DMS153 treated with DMSO at 0.1 percent for 48 hours (cell line): ENCODE measurements around the gene VEGFC.

ENCODE experiments used
- DNase-seq: peaks from one replicate; lab custom pipeline; 2025; ENCODE audit not compliant: unreplicated experiment; lab: John Stamatoyannopoulos, UW

Gene VEGFC

GRCh38 chr4:176708771-176709311 lies 83.9 kb downstream of the VEGFC start:
- DNase-seq: no peak

DNA sequence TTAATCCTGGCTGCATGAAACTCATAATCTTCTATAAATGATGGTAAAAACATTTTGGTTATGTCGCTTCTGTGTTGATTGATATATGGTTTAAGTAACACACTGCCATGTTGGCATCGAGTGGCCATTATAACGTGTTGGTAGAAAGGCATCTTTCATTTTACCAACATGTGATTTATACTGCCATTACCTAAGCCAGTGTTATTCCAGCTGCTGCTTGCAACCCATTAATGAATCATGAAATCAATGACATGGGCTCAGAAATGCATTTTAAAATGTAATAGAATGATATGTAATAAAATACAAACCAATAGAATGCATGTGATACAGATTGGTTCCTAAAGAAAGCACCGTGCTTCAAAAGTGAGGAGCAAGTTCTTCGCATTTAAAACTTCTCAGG lies 102.0 kb downstream of the VEGFC start:
- no peak for DNase-seq

- no peak for DNase-seq
Measured at GRCh38 chr4:176680668-176681180, 112.0 kb downstream of the VEGFC start.

- DNase-seq: no peak
Measured at GRCh38 chr4:176676901-176677300, 115.8 kb downstream of the VEGFC start.

GRCh38 chr4:176675810-176676209 lies 116.9 kb downstream of the VEGFC start:
- DNase-seq: no peak

- DNase-seq: no peak
Measured at GRCh38 chr4:176671532-176671931, 121.2 kb downstream of the VEGFC start.

DNA sequence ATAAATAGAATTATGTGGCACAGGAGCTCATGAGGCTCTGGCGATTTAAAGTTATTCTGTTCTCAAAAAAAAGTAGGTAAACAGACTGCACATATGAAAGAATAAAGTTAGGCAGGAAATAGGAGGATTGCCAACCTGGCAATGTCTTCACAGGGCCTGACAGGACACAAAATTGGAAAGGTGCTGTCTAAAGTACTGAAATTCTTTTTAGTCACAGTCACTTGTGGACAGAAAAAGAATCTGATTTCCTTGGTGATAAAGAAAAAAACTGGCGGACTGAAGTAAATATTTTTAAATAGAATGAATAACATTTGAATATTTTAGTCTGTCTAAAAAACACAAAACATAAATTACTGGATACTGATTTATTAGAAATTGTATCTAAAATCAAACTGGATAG lies 124.4 kb downstream of the VEGFC start:
- no peak for DNase-seq

DNA sequence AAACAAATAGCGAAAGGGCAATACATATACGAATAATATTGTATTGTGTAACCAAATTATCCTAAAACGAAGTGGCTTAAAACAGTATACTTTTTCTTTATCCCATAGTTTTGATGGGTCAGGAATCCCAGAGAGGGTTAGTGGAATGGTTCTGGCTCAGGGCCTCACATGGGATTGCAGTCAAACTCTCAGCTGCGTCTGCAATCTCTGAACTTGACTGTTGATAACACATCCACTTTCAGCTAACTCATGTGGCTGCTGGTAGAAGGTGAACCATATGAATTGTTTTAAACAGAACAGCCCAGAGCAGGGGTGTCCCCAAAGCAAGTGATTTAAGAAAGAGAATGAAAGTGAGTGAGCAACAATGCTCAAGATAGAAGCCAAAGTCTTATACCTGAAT lies 127.8 kb downstream of the VEGFC start:
- no peak for DNase-seq

- no peak for DNase-seq
Measured at GRCh38 chr4:176660561-176660960, 132.2 kb downstream of the VEGFC start.

- no peak for DNase-seq
Measured at GRCh38 chr4:176656108-176656507, 136.6 kb downstream of the VEGFC start.

DNA sequence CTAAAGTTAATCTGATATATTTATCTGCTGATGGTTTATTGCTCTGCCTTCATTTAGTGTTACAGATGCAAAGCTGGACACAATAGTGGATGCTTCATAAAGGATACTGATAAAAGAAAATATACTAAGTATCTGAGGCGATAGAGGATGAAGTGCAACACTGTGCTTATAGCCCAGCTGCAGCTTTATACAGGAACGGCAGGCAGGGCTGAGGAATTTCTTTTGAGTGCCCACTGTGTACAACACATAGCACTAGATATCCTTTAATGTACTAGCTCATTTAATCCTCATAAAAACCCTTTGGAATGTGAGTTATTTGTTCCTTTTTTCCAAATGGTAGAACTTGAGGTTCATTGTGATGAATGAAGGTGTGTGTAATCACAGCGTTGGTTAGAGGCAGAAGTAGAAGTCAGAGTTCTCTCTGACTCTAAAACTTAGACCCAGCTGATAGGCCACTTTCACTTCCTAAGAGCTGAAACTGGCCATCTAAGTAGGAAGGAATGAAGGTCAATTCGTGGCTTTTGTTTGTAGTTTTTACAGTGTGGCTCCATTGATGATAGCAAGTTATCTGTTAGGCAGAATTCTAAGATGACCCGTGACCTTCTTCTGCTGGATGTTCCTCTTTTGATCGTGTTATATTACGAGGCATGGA lies 138.0 kb downstream of the VEGFC start:
- DNase-seq: no peak

DNA sequence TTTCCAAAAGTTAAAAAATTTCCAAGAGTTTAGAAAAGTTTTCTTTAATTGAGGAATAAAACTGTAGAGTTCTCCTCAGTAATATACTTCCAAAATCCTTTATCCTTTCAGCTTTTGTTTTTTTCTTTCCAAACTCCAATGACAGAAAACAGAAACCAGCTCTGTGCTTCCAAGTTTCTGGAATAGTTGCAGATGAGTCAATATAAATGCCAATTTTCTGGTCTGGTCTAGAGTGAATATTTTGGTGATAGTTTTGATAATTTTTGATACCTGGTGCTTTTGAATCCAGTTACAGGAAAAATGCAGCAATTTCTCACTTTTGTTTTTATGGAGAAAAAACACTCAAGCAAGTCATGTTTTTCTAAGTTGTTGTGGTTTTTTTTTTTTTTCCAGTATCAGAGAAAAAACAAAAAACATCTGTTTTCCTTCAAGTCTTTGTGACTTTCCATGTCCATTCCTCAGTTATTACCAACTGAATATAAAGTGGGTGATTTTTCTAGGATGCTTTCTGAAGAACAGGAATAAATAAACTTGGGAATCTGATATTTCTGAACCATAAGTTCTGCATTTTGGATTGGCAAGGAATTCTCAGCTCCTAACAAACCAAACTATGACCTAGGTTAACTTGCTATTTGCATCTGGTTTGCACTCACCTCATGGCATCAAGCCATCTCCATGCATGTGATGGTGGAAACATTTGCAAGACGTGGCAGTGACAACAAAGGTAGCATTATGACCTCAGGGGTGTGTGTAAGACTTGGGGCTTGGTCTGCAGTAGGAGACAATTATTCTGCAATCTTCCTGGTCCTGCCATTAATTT lies 139.1 kb downstream of the VEGFC start:
- DNase-seq: no peak

DNA sequence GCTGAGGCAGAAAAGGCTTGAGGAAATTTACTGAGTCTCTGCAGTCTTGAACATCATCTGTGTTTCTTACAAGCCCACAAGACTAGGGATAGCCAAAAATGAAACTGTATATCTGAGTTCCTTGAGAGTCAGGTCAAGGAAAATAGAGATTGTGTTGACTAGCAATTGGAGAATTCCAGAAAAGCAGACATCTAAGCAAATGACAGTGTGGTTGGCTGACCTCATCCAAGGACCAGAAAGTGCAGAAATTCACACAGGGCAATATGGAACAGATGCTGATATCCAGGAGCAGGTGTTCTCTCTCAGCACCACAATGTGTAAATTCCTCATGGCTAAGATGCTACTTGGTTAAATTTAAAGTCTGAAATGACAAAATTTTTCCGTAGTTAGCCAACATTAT lies 146.4 kb downstream of the VEGFC start:
- DNase-seq: no peak

DNA sequence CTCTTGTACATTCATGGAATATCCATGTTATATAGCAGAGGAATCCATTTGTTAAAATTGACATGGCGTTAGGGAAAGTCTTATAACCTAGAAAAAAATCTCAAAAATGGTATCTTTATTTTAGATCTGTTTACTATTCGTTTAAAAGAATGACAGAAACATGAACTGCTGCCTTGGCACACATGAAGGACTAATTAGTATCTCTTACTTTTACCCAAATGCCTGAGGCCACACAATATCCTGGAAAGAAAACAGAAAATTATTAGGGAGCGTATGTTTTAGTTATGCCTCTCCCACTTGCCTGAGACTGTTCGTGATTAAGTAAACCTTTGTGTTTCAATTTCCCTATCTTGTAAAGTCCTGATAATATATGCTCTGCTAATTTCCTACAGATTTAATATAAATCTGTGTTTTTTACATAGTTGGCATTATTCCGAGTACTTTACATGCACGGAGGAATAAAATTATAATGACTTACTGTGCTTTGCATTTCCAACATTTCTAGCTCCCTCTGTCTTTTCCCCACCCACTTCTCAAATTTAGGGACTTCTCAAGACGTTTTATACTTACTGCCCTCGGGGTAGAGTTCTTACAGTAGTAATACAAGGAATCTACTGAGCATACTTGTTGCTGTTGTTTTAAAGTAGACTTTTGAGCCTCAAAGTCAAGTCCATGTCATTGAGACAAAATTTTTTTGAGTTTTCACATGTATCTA lies 147.3 kb downstream of the VEGFC start:
- DNase-seq: no peak

DNA sequence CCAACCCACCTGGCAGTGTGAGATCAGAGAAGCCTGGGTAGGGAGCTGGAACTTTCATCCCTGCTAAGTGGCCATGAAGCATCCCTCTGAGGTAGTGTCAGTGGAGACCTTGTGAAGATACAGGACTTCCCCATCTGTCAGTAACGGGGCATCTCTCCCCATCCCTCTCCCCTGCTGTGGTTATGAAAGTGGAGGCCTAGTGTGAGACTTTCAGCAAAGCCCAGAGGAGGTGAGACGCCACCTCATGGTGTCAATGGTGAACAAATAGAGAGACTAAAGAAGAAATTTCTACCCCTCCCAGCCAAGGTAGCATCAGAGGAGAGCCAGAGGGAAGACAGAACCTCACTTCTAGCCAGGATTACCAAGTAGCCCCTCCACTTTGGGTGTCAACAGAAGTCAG lies 150.2 kb downstream of the VEGFC start:
- DNase-seq: no peak

DNA sequence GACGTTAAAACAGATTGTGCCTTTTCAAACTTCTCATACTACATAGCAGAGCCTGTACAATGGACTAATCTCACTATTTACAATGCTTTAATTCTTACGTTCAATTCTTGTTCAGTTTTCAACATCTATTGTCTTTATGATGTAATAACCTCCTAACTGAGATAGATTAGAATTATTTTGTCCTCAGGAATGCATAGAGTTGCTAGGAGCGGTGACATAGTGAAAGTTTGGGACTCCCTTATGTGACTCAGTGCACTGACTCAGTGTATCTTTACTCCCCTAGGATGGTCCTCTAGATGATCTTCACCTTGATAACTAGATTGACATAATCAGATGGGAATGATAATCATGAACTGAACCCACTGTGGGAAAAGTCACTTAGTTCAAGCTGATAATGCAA lies 151.5 kb downstream of the VEGFC start:
- DNase-seq: no peak

DNA sequence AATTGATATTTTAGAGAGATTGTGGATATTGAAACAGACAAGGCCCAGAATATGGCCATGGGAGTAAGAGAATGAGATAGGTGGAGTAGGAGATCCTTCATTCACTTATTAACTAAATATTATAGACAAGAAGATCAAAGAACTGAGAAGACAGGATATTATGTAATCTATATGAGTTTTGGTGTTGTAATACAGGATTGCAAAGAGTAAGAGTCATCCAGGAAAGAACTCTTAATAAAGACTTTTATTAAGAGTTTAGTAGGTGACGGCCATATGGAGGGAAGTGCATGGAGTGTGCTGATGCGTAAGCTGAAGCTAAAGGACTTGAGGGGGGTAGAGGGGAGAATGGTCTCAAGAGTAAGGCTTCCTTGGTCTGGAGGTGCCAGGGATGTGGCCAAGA lies 153.7 kb downstream of the VEGFC start:
- no peak for DNase-seq

DNA sequence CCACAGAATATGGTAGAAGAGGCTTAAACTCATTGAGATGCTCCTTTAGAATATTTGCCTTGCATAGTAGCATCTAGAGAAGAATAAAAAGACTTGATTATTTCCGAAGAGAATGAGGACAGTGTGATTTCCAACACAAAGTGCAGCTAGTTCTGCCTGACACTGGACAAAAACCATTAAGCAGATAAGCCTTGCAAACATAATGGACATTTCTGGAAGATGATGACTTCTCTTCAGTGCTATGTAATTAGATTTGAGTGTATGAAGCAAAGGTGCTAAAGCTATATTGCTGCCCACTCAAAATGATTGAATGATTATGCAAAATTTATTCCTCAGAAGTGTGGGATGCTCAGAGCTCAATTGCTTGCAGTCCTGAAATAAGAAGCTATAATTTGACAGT lies 156.4 kb downstream of the VEGFC start:
- DNase-seq: no peak

DNA sequence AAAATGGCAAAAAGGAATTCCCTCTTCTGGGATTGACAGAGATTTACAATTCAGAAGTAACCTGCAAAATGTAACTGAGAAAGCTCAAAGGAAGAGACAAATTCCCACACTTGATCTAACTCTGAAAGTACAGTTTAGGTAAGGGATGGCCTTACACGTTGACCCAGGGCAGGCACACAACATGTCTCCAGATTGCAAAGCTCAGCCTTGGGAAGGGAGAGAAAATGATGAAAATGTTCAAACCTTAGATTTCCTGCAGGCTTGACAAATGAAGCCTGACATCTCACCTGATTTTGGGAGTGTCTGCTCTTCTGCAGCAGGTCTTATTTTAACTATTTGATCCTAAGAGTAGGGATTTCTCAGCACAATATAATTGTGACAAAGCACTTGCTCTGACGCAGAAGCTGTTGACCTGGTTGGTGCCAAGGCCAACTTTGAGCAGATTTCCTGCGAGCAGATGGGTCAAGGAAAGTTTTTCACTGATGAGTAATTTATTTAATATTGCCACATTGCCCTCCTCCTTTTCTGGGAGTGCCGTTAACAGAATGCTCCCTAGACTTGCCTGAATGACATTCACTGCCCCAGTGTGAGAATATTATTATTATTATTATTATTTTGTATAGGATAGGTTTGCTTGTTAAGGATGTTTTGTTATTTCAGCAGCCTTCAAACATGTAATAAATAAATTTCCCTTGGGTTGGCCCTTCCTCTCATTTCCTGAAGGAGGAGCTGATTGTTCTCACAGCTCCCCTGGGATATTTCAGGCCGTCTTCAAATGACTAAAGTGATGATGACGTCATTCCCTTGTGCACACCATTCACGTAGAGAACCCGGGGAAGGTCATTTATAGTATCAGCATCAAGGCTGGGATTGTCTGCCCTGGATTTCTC lies 157.1 kb downstream of the VEGFC start:
- no peak for DNase-seq
